NCI-H2196 (cell line): ENCODE data around the gene ACOXL.

ENCODE experiments used
- DNase-seq: peaks from one replicate; lab custom pipeline; 2025; ENCODE audit not compliant: unreplicated experiment; lab: John Stamatoyannopoulos, UW

The ACOXL gene

GRCh38 chr2:110790907-110791306 lies 58.5 kb downstream of the ACOXL start:
- no peak for DNase-seq

DNA sequence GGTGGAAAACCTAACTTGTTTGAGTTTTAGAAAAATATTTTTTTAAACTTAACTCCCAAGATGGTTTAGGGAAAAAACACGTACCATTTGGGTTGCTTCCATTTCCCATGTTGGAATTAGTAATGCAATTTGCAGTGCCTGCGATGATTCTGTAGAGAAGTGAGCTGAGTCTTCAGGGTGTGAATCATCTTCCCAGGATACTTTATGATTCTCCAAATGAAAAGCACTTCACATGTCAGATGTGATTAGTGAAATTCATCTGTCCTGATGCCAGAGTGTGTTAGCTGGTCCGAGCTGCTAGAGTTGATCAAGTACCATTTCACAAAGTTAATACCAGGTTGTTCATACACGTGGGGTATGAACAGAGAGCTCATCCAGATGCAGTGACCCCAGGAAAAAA lies 59.1 kb downstream of the ACOXL start:
- no peak for DNase-seq

- no peak for DNase-seq
These were observed 60.7 kb downstream of the ACOXL start for GRCh38 chr2:110793034-110793433.

- DNase-seq: no peak
These were observed 62.0 kb downstream of the ACOXL start for GRCh38 chr2:110794390-110794789.

- no peak for DNase-seq
These were observed 62.6 kb downstream of the ACOXL start for GRCh38 chr2:110794951-110795350.

GRCh38 chr2:110796716-110797301 lies 64.4 kb downstream of the ACOXL start:
- no peak for DNase-seq

- no peak for DNase-seq
These were observed 67.0 kb downstream of the ACOXL start for GRCh38 chr2:110799376-110799775.

DNA sequence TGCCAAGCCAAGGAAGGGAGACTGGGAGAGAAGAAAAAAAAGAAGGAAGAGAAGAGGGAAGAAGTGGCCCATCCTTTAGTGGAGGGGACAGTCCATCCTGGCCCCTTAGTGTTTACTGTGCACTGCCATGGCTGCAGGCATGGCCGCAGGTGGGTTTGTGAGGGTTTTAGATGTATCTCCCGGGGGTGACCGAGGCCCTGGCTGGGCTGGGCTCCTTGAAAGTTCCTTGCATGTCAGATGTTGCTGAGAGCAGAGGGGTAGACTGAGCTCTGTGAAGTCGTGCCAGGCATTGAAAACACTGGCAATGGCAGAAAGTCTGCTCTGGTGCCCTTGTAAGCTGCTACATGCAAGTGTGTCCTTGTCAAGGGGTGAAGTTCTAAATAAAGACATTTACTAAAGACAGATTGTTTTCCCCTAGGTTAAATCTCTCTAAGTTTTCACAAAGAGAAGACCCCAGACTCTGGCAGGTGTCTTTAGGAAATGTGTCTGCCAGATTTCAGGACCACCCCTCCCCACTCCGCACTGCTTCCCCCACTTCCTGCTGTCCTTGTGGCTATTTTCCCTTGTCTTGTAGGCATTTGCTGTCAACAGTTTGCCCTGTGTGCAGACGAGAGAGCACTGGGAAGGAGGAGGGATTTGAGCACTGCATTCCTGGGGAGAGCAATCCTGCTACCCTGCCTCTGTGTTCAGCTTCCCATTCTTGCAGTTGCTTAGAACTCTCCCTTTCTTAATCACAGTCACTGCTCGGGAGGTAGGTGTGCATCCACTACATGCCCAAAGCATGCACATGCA lies 68.4 kb downstream of the ACOXL start:
- no peak for DNase-seq

- no peak for DNase-seq
These were observed 70.0 kb downstream of the ACOXL start for GRCh38 chr2:110802208-110802932.

DNA sequence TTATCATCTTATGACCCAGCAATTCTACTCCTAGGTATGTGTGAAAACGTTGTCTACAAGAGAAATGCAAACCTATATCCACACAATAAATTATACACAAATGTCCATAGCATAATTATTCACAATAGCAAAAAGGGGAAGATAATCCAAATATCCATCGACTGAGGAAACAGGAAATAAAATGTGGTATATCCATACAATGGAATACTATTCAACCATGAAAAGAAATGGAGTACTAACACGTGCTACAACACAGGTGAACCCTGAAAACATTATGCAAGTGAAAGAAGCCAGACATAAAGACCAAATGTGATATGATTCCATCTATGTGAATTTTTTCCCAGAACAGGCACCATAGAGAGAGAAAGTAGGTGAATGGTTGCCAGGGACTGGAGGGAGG lies 72.1 kb downstream of the ACOXL start:
- no peak for DNase-seq

DNA sequence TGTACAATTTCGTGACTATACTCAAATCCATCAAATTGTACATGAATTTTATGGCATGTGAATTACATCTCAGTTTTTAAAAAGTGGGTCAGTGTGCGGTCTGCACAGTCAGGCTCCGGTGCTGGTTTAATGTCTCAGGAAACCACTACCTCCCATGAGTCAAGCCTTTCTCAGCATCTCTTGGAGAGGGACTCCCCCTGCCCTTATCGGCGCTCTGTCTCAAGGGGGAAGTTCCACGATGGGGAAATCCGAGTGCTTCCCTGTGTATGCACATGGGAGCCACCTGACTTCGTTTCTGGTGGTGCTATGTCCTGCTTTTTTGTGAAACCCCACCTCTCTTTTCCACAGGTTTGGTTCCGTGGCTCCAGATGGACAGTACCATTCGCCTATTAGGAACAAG lies 72.5 kb downstream of the ACOXL start:
- DNase-seq: no peak

DNA sequence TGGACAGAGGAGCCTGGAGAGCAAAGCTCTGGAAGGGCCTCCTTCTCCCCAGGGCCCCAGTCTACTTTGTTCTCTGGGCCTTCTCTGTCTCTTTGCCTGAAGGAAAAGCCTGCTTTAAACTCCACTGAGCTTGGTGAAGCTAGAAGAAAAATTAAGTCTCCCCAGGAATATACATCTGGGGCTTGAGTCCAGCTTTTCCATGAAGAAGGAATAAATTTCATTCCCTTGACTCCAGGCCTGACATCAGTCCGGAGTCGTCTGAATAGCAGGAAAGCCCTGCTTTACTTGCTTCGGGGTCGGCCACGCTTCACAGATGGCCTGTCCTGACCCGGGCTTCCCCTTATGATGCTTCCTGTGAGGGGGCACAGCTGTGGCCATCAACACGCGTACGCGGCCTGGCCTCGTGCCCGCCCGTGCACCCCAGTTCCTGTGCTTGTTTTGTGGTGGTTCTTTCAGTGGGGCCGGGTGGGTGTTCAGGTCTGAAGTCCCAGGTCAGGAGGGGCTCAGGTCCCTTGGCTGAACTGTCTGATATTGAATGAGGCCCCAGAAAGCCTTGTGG lies 73.6 kb downstream of the ACOXL start:
- no peak for DNase-seq

DNA sequence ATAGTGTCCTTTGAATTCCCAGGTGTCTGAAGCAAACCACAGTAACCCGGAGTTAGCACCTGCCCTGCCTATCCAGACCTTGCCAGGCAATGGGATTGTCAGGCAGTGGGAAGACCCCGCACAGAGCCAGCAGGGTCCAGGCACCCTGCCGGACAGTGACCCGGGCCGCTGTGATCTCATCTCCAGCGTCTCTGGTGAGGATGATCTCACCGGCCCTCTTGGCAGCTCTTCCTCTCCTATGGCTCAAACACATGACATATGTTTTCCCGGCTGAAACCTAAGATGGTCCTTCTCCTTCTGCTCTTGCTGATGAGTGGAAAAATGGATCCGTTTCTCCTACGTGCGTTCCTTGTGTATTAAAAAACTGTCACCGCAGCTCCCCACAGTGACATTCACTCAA lies 75.1 kb downstream of the ACOXL start:
- DNase-seq: peak; percentile 46

DNA sequence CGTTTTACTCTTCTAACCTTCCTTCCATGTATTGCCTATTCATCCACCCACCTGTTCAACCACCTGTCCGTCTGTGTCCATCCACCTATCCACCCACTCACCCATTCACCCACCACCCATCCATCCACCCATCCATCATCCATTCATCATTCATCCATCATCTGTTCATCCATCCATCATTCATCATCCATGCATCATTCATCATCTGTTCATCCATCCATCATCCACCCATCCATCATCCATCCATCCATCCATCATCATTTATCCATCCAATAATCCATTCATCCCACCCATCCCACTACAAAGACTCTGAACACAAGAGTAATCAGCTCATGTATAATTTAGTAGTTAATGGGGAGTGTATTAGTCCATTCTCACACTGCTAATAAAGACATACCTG lies 78.0 kb downstream of the ACOXL start:
- DNase-seq: no peak

GRCh38 chr2:110812726-110813645 lies 80.6 kb downstream of the ACOXL start:
- DNase-seq: no peak

- DNase-seq: no peak
These were observed 81.5 kb downstream of the ACOXL start for GRCh38 chr2:110813896-110814295.

GRCh38 chr2:110815938-110816337 lies 83.6 kb downstream of the ACOXL start:
- no peak for DNase-seq

GRCh38 chr2:110816404-110817365 lies 84.3 kb downstream of the ACOXL start:
- DNase-seq: no peak

DNA sequence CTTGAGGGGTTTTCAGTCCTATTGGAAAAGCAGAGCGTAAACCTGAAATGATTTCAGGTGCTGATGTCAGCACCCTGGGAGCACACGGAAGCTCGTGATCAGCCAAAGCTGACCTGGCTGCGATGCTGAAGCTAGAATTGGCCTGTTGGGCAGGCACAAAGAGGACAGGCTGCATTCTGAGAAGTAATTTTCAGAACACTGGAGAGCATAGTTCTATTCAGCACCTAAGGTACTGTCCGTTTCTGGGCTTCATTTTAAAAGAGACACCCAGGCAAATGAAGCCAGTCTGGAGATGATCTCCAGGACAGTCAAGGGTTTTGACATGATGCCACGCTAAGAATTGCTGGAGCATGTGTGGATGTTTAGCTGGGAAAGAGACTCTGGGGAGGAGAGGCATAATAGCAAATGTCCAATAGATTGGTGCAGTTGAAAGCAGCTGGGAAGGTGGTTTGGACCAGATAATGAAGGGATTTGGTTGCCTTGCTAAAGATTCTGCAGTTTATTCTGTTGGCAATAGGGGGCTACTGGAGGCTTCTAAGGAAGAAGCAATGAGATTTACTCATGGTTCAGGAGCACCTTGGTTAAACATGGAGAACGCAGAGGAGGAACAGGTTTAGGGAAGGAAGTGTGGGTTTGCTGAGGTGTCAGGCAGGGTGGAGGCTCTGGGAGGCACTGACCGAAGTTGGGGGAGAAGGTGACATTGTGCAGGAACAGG lies 86.6 kb downstream of the ACOXL start:
- no peak for DNase-seq
